AG09319 (cell line): ENCODE measurements around the gene AGMO.
"Not testable (repeated sequence)": the region's sequence is repeated elsewhere in the genome, so short reads cannot be mapped to it uniquely, and the experiment has no call there.

Experiments
- DNase-seq: peaks from one replicate; pipeline ENCODE4 v3.0.0-alpha.2; 2010; ENCODE audit warnings: low read depth; ENCODE audit errors: extremely low read depth
- CTCF ChIP-seq: IDR thresholded peaks from 2 replicates; pipeline ENCODE4 v1.5.1; 2011; ENCODE audit warnings: low read depth, mild to moderate bottlenecking, inconsistent platforms, low read length, moderate library complexity

The AGMO gene

GRCh38 chr7:15303357-15303756 lies 258.5 kb downstream of the AGMO start:
- DNase-seq = no peak
- no peak for TF ChIP-seq CTCF

GRCh38 chr7:15300986-15301385 lies 260.8 kb downstream of the AGMO start:
- not testable (repeated sequence) for DNase-seq

- TF ChIP-seq CTCF = no peak
- DNase-seq = no peak
Measured at GRCh38 chr7:15292138-15292537, 269.7 kb downstream of the AGMO start.

GRCh38 chr7:15291699-15292098 lies 270.1 kb downstream of the AGMO start:
- DNase-seq = no peak
- TF ChIP-seq CTCF = no peak

- no peak for TF ChIP-seq CTCF
Measured at GRCh38 chr7:15288741-15289140, 273.1 kb downstream of the AGMO start.

GRCh38 chr7:15284396-15284795 lies 277.4 kb downstream of the AGMO start:
- no peak for TF ChIP-seq CTCF
- DNase-seq = no peak

More at GRCh38 chr7:15288741-15289140, 273.1 kb downstream of the AGMO start:
- DNase-seq = no peak

GRCh38 chr7:15280078-15280733 lies 281.6 kb downstream of the AGMO start:
- DNase-seq = no peak
- TF ChIP-seq CTCF = no peak

- TF ChIP-seq CTCF = no peak
- DNase-seq = no peak
Measured at GRCh38 chr7:15279640-15280039, 282.2 kb downstream of the AGMO start.
